T-cell (primary cell): Measurements from ENCODE around the gene USH1G. TPM values are rescaled to one million over a fixed set of nuclear protein-coding genes. Genes with fewer than 3 reads are reported as not detected.

Experiments
- ATAC-seq, 4 experiments: fragments of 200-7000 bp in 3 of 4; fragments of 150-1000 bp in 1 of 4; cut with Tn5 transposase; replicated peaks in 1 of 4; 1 replicate in 3 of 4; 2 replicates in 1 of 4; pipeline ENCODE4 v1.10.0; 2021; ENCODE audit warnings: moderate library complexity in 3 of 4, mild to moderate bottlenecking in 2 of 4, moderate number of reproducible peaks in 1 of 4
- CTCF ChIA-PET, 2 donors: fragments of 300-600 bp; sonication (Branson Sonifier 250); formaldehyde crosslinking; loops; one replicate each; lab custom pipeline; 2022; ENCODE audit warnings: antibody characterized with exemption in 2 of 2; lab: Charles Lee
- POLR2A ChIA-PET, 2 donors: fragments of 300-600 bp; sonication (Branson Sonifier 250); formaldehyde crosslinking; loops; one replicate each; lab custom pipeline; 2022; ENCODE audit warnings: antibody characterized with exemption in 2 of 2; lab: Charles Lee
- DNase-seq, 35 experiments: peaks; one replicate each; pipeline versions ENCODE4 v3.0.0 to v3.0.0-alpha.2; 2013 to 2023
- H3K27ac ChIP-seq: one replicate; pipeline ENCODE4 v1.5.1; 2013; ENCODE audit warnings: low read length
- H3K27me3 ChIP-seq, 2 experiments: replicated peaks in 1 of 2; 1 replicate in 1 of 2; 2 replicates in 1 of 2; pipeline versions ENCODE4 v1.6.1 to v1.7.0; 2013; ENCODE audit warnings: low read length in 1 of 2, mixed read lengths in 1 of 2; ENCODE audit not compliant: control insufficient read depth in 2 of 2, insufficient read depth in 2 of 2; ENCODE audit errors: extremely low read depth in 1 of 2
- H3K36me3 ChIP-seq, 2 donors: 1 replicate in 1 of 2; 2 replicates in 1 of 2; pipeline versions ENCODE4 v1.6.1 to v1.7.0; 2013; ENCODE audit warnings: low read length in 1 of 2; ENCODE audit not compliant: control insufficient read depth in 2 of 2, insufficient read depth in 1 of 2; ENCODE audit errors: extremely low read depth in 1 of 2
- H3K4me1 ChIP-seq, 2 experiments: 1 replicate in 1 of 2; 2 replicates in 1 of 2; pipeline versions ENCODE4 v1.6.1 to v1.7.0; 2013; ENCODE audit warnings: low read length in 2 of 2, mixed read lengths in 1 of 2; ENCODE audit not compliant: insufficient read depth in 2 of 2, control insufficient read depth in 1 of 2; ENCODE audit errors: extremely low read depth in 1 of 2
- H3K4me3 ChIP-seq, 2 donors: 1 replicate in 1 of 2; 2 replicates in 1 of 2; pipeline versions ENCODE4 v1.5.1 to v1.7.0; 2013; ENCODE audit warnings: mild to moderate bottlenecking in 2 of 2, low read length in 1 of 2, moderate library complexity in 1 of 2; ENCODE audit not compliant: control insufficient read depth in 1 of 2; ENCODE audit errors: extremely low read depth in 1 of 2
- H3K9me3 ChIP-seq: 2 replicates; pipeline ENCODE4 v1.7.0; 2013
- H3K27ac Mint-ChIP-seq, 2 donors: one replicate each; pipeline ENCODE4 v1.8.0; 2020 to 2021; ENCODE audit warnings: mild to moderate bottlenecking in 2 of 2, mixed read lengths in 2 of 2
- H3K27me3 Mint-ChIP-seq, 2 donors: one replicate each; pipeline ENCODE4 v1.8.0; 2021 to 2022; ENCODE audit warnings: mixed read lengths in 2 of 2
- H3K36me3 Mint-ChIP-seq: one replicate; pipeline ENCODE4 v1.8.0; 2021; ENCODE audit warnings: mixed read lengths
- H3K4me1 Mint-ChIP-seq, 3 donors: one replicate each; pipeline ENCODE4 v1.8.0; 2020 to 2022; ENCODE audit warnings: mixed read lengths in 3 of 3, mild to moderate bottlenecking in 1 of 3
- H3K4me3 Mint-ChIP-seq, 3 donors: one replicate each; pipeline ENCODE4 v1.8.0; 2020 to 2022; ENCODE audit warnings: mild to moderate bottlenecking in 3 of 3, mixed read lengths in 3 of 3, moderate library complexity in 3 of 3
- H3K9me3 Mint-ChIP-seq, 3 donors: one replicate each; pipeline ENCODE4 v1.8.0; 2020 to 2022; ENCODE audit warnings: mixed read lengths in 3 of 3
- WGBS: methylation state at CpG from one replicate; pipeline ENCODE4 v1.1.5; 2013; ENCODE audit warnings: missing lambda C conversion rate; ENCODE audit not compliant: insufficient coverage; 5-methylcytosine and 5-hydroxymethylcytosine counted together
- total RNA-seq, 35 experiments: library from RNA in 6 of 35; stranded (reverse) in 6 of 35; fragments of 120-200 nt in 1 of 35; gene quantifications; one replicate each; pipeline versions ENCODE4 v1.2.1 to v1.2.4 and lab custom pipeline; 2013 to 2026

The USH1G gene
- total RNA-seq, 5 donors from 2014 or later (not counting 1 experiment from before 2014, with no cell fraction given), result not detected

GRCh38 chr17:74941128-74941725, 18.2 kb upstream of the USH1G start:
- DNase-seq (no peak), ATAC-seq (no peak)
- ChIA-PET POLR2A (no interaction called here), CTCF (no interaction called here)
- Histone ChIP-seq H3K36me3 (no peaks in the 10 kb centered on the region), H3K9me3 (no peaks in the 10 kb centered on the region), H3K27ac (no peak overlapping the region), H3K4me3 (no peak overlapping the region), H3K4me1 (no peaks in the 10 kb centered on the region), H3K27me3 (peaks cover 10 to 67% of the 10 kb centered on the region in 2 experiments)
- Mint-ChIP-seq H3K36me3 (no peaks in the 10 kb centered on the region), H3K27ac (no peak overlapping the region), H3K27me3 (peaks cover 36 to 50% of the 10 kb centered on the region in 2 donors), H3K4me1 (peaks cover 0 to 8% (median 0%) of the 10 kb centered on the region in 3 donors), H3K4me3 (no peak overlapping the region), H3K9me3 (no peaks in the 10 kb centered on the region)
- 80% methylated on average over 15 of the region's 21 CpGs for whole genome bisulfite sequencing

GRCh38 chr17:74939534-74939933, 16.5 kb upstream of the USH1G start:
- ATAC-seq, result no peak
- no peak overlapping the region for H3K27ac ChIP-seq
- H3K4me3 ChIP-seq, result no peak overlapping the region
- DNase-seq, result no peak
- CTCF ChIA-PET, result interaction anchor here in 1 of 2 donors (0.6 kb wide), 2 partner anchors 86 to 226 kb away, joined by 3 to 6 read pairs; no protein-coding TSS in a partner anchor
- H3K27ac Mint-ChIP-seq, result no peak overlapping the region
- peaks cover 0 to 8% (median 0%) of the 10 kb centered on the region in 3 donors for H3K4me1 Mint-ChIP-seq
- no peaks in the 10 kb centered on the region for H3K9me3 ChIP-seq
- H3K4me3 Mint-ChIP-seq, result no peak overlapping the region
- no peaks in the 10 kb centered on the region for H3K36me3 Mint-ChIP-seq
- no CpG with 5 or more reads among the region's 8 CpGs for WGBS
- POLR2A ChIA-PET, result no interaction called here
- no peaks in the 10 kb centered on the region for H3K36me3 ChIP-seq
- peaks cover 38 to 60% of the 10 kb centered on the region in 2 donors for H3K27me3 Mint-ChIP-seq
- H3K4me1 ChIP-seq, result peaks cover 0 to 4% of the 10 kb centered on the region in 2 experiments
- H3K9me3 Mint-ChIP-seq, result no peaks in the 10 kb centered on the region
- H3K27me3 ChIP-seq, result peaks cover 9 to 81% of the 10 kb centered on the region in 2 experiments

DNA sequence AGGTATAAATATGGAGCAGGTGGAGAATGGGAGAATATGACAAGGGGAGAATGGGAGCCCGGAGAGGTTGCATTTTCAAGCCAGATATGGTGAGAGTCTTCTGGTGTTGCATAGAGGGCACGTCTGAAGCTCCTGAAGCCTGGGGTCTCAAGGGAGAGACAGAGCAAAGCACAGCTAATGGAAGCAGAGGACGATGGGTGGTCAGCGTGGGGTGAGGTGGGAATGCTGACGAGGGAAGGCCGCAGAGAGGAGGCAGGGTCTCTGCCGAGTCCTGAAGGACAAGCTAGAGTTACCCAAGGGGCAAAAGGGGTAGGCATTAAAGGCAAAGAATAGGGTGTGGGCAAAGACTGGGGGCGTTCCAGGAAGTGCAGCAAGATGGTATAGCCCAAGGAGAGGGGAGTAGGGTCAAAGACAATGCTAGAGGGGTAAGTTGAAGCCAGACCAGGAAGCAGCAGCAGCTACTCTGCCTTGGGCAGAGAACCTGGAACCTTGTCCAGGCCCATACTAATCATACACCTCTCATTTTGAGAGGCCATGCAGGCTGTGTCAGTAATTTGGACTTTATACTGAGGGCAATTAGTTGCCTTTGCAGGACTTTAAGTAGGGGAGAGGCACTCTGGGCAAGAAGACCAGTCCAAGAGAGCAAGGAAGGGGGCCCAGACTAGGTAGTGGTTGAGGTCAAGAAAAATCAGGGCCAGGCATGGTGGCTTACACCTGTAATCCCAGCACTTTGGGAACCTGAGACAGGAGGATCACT, 15.3 kb upstream of the USH1G start:
- WGBS, result 70% methylated on average over 8 of the region's 8 CpGs
- no peaks in the 10 kb centered on the region for H3K36me3 ChIP-seq
- no peaks in the 10 kb centered on the region for H3K9me3 ChIP-seq
- peaks cover 7 to 82% of the 10 kb centered on the region in 2 experiments for H3K27me3 ChIP-seq
- H3K27ac Mint-ChIP-seq, result no peak overlapping the region
- H3K4me3 Mint-ChIP-seq, result no peak overlapping the region
- H3K4me1 ChIP-seq, result peaks cover 0 to 4% of the 10 kb centered on the region in 2 experiments
- ChIA-PET CTCF (no interaction called here), POLR2A (no interaction called here)
- ATAC-seq, result no peak
- no peak overlapping the region for H3K27ac ChIP-seq
- no peak overlapping the region for H3K4me3 ChIP-seq
- H3K27me3 Mint-ChIP-seq, result peaks cover 39 to 67% of the 10 kb centered on the region in 2 donors
- H3K36me3 Mint-ChIP-seq, result no peaks in the 10 kb centered on the region
- no peak for DNase-seq
- no peaks in the 10 kb centered on the region for H3K9me3 Mint-ChIP-seq
- peaks cover 0 to 8% (median 0%) of the 10 kb centered on the region in 3 donors for H3K4me1 Mint-ChIP-seq

GRCh38 chr17:74937064-74938051, 14.3 kb upstream of the USH1G start:
- no peak overlapping the region for H3K4me3 ChIP-seq
- WGBS, result 41% methylated on average over 6 of the region's 11 CpGs
- no peak overlapping the region for H3K4me3 Mint-ChIP-seq
- DNase-seq (no peak), ATAC-seq (no peak)
- POLR2A ChIA-PET, result no interaction called here
- no peaks in the 10 kb centered on the region for H3K9me3 ChIP-seq
- peaks cover 0 to 4% of the 10 kb centered on the region in 2 experiments for H3K4me1 ChIP-seq
- peaks cover 0 to 8% (median 0%) of the 10 kb centered on the region in 3 donors for H3K4me1 Mint-ChIP-seq
- H3K36me3 Mint-ChIP-seq, result no peaks in the 10 kb centered on the region
- peaks cover 42 to 70% of the 10 kb centered on the region in 2 donors for H3K27me3 Mint-ChIP-seq
- H3K9me3 Mint-ChIP-seq, result no peaks in the 10 kb centered on the region
- no peaks in the 10 kb centered on the region for H3K36me3 ChIP-seq
- H3K27ac Mint-ChIP-seq, result no peak overlapping the region
- H3K27ac ChIP-seq, result no peak overlapping the region
- H3K27me3 ChIP-seq, result peaks cover 7 to 88% of the 10 kb centered on the region in 2 experiments
- CTCF ChIA-PET, result no interaction called here

- Mint-ChIP-seq H3K9me3 (no peaks in the 10 kb centered on the region), H3K27me3 (peaks cover 38 to 74% of the 10 kb centered on the region in 2 donors), H3K27ac (no peak overlapping the region), H3K36me3 (no peaks in the 10 kb centered on the region), H3K4me3 (no peak overlapping the region), H3K4me1 (peaks cover 0 to 8% (median 0%) of the 10 kb centered on the region in 3 donors)
- H3K4me3 ChIP-seq, result no peak overlapping the region
- ATAC-seq, result no peak
- no peaks in the 10 kb centered on the region for H3K9me3 ChIP-seq
- no peak overlapping the region for H3K27ac ChIP-seq
- POLR2A ChIA-PET, result no interaction called here
- no peak for DNase-seq
- 19% methylated on average over 9 of the region's 12 CpGs for WGBS
- peaks cover 0 to 4% of the 10 kb centered on the region in 2 experiments for H3K4me1 ChIP-seq
- H3K27me3 ChIP-seq, result peaks cover 7 to 86% of the 10 kb centered on the region in 2 experiments
- no peaks in the 10 kb centered on the region for H3K36me3 ChIP-seq
- CTCF ChIA-PET, result no interaction called here
Measured at GRCh38 chr17:74936470-74936799, 13.4 kb upstream of the USH1G start.
